HepG2 (cell line): ENCODE results near the gene GJD3. TPM values are rescaled to one million over a fixed set of nuclear protein-coding genes. Genes with fewer than 3 reads are reported as not detected.

Source experiments
- CEBPZ ChIP-seq: IDR thresholded peaks from 2 replicates; pipeline ENCODE4 v1.6.1; 2012; ENCODE audit warnings: low read length, improper control_type of control experiment
- ELK4 ChIP-seq: sonication (generic); formaldehyde crosslinking; IDR thresholded peaks from 2 replicates; pipeline ENCODE4 v1.9.0; 2021; ENCODE audit warnings: missing genetic modification reagents, borderline replicate concordance
- FIP1L1 ChIP-seq: fragments of 200-400 bp; formaldehyde crosslinking; IDR thresholded peaks from 2 replicates; pipeline ENCODE4 v1.6.1; 2018; ENCODE audit warnings: low read depth, mild to moderate bottlenecking, low read length, moderate library complexity, borderline replicate concordance; ENCODE audit not compliant: insufficient read depth
- GATAD1 ChIP-seq: IDR thresholded peaks from 2 replicates; pipeline ENCODE4 v1.6.1; 2016; ENCODE audit warnings: missing genetic modification reagents, missing compliant biosample characterization
- HOXA3 ChIP-seq: sonication (generic); formaldehyde crosslinking; IDR thresholded peaks from 2 replicates; pipeline ENCODE4 v1.5.0; 2020; ENCODE audit warnings: missing genetic modification reagents
- HOXA7 ChIP-seq: sonication (generic); formaldehyde crosslinking; IDR thresholded peaks from 2 replicates; pipeline ENCODE4 v1.8.1; 2022; ENCODE audit warnings: mild to moderate bottlenecking, missing genetic modification reagents, moderate library complexity
- HOXD1 ChIP-seq: sonication (generic); formaldehyde crosslinking; IDR thresholded peaks from 2 replicates; pipeline ENCODE4 v1.5.0; 2020; ENCODE audit warnings: missing genetic modification reagents
- IKZF4 ChIP-seq: sonication (generic); formaldehyde crosslinking; IDR thresholded peaks from 2 replicates; pipeline ENCODE4 v1.5.1; 2020; ENCODE audit warnings: borderline replicate concordance, mild to moderate bottlenecking, low read depth, missing genetic modification reagents; ENCODE audit errors: not compliant biosample characterization
- LCORL ChIP-seq, 2 experiments: fragments of 450-650 bp in 1 of 2; sonication (generic) in 1 of 2; formaldehyde crosslinking in 1 of 2; IDR thresholded peaks; 2 replicates each; pipeline versions ENCODE4 v1.5.0 to v1.6.1; 2017 to 2020; ENCODE audit warnings: antibody characterized with exemption in 1 of 2, missing genetic modification reagents in 1 of 2
- MIXL1 ChIP-seq: IDR thresholded peaks from 2 replicates; pipeline ENCODE4 v1.6.1; 2016
- POGK ChIP-seq: sonication (generic); formaldehyde crosslinking; conservative IDR thresholded peaks from 2 replicates; pipeline ENCODE4 v1.8.0; 2022; ENCODE audit warnings: mild to moderate bottlenecking, moderate library complexity, missing genetic modification reagents
- SAFB2 ChIP-seq: sonication (generic); formaldehyde crosslinking; IDR thresholded peaks from 2 replicates; pipeline ENCODE4 v1.5.1; 2020; ENCODE audit warnings: missing genetic modification reagents, low read depth, mild to moderate bottlenecking, borderline replicate concordance
- SMAD3 ChIP-seq: sonication (generic); formaldehyde crosslinking; IDR thresholded peaks from 2 replicates; pipeline ENCODE4 v1.4.0; 2020; ENCODE audit warnings: missing genetic modification reagents
- SMAD9 ChIP-seq: sonication (generic); formaldehyde crosslinking; IDR thresholded peaks from 2 replicates; pipeline ENCODE4 v1.5.1; 2020; ENCODE audit warnings: mild to moderate bottlenecking, missing genetic modification reagents
- THYN1 ChIP-seq: sonication (generic); formaldehyde crosslinking; IDR thresholded peaks from 2 replicates; pipeline ENCODE4 v1.8.1; 2023; ENCODE audit warnings: low read depth, mild to moderate bottlenecking, moderate library complexity, missing genetic modification reagents, borderline replicate concordance
- ZFP62 ChIP-seq: sonication (generic); formaldehyde crosslinking; IDR thresholded peaks from 2 replicates; pipeline ENCODE4 v1.4.0; 2020; ENCODE audit warnings: missing genetic modification reagents
- ZIK1 ChIP-seq: sonication (generic); formaldehyde crosslinking; IDR thresholded peaks from 2 replicates; pipeline ENCODE4 v1.5.0; 2020; ENCODE audit warnings: mild to moderate bottlenecking, low read depth, missing genetic modification reagents, borderline replicate concordance
- ZKSCAN8 ChIP-seq: IDR thresholded peaks from 2 replicates; pipeline ENCODE4 v1.6.1; 2016; ENCODE audit warnings: borderline replicate concordance, missing genetic modification reagents, missing compliant biosample characterization
- ZNF589 ChIP-seq: sonication (generic); formaldehyde crosslinking; conservative IDR thresholded peaks from 2 replicates; pipeline ENCODE4 v1.8.0; 2022; ENCODE audit warnings: mild to moderate bottlenecking, moderate library complexity, missing genetic modification reagents
- ZSCAN9 ChIP-seq: IDR thresholded peaks from 2 replicates; pipeline ENCODE4 v1.6.1; 2016; ENCODE audit warnings: borderline replicate concordance
- polyA plus RNA-seq, 8 experiments: library from polyadenylated mRNA; depleted of rRNA in 3 of 8; stranded (reverse) in 7 of 8; unstranded in 1 of 8; fragments of >200 nt; fragmentation: Illumina TruSeq in 4 of 8; extraction: Trizol in 4 of 8; gene quantifications; 2 replicates each; pipeline versions ENCODE4 v1.2.1 to v1.2.3, GENCODE V29; 2011 to 2016; ENCODE audit warnings: low read depth in 4 of 8, missing spikeins in 1 of 8, mixed read lengths in 1 of 8; ENCODE audit not compliant: insufficient read depth in 1 of 8
- total RNA-seq, 5 experiments: library from RNA; depleted of rRNA; stranded (reverse); fragments of >200 nt; fragmentation: Illumina TruSeq; extraction: Trizol; gene quantifications; 2 replicates each; pipeline ENCODE4 v1.2.3, GENCODE V29; 2016; ENCODE audit warnings: low read depth in 1 of 5
- TF ChIP-seq, protein P1 (sequence below): sonication (generic); formaldehyde crosslinking; conservative IDR thresholded peaks from 2 replicates; pipeline ENCODE4 v1.4.0; 2020; ENCODE audit warnings: missing genetic modification reagents

Gene GJD3
- total and polyA plus RNA-seq, 2 of the 13 experiments (the other 11 are each of a cell fraction or from before 2014, with no cell fraction given), result not detected

DNA sequence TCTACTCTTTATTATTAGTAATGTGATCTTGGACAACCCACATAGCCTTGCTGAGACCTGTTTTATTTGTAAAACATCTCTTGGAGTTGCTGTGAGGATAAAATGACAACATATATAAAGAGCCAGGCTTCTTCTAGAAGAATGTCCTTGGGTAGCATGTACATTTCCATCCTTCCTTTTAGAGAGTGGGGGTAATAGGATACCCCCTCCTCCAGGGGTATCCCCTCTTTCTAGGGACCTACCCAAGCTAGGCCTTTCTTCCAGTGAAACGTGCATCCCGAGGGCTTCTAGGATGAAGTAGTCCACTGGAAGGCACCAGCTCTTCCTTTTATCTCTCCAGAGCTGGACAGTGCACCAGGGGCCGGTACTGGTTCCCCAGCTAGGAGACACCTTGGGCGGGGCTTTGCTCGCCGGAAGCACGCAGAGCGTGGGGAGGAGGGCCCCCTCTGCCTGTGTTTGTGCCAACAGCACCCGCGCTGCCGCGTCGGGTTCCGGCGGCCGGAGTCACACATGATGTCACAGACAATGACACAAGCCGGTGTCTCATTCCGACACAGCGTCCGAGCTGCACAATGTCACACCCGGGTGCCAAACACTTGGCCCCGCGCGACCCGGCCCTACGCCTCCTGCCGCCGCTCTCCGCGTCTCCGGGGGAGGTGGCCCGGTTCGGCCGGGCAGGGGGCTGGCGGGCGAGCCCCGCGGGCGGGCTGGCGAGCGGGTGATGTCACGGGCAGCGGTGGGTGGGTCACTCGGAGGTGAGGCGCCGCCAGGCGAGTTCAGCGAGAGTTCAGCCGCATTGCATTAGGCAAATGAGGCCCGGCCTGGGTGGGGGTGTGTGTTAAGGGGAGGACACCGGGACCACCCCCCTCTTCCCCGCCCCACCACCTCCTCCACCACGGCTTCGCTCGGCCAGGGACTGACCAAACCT, 23.4 kb downstream of the GJD3 start (continued):
- TF ChIP-seq CEBPZ (no peak), ZSCAN9 (CRISPR knock-in tag) (no peak; the same call in 1 of the 2 replicates), ZKSCAN8 (CRISPR knock-in tag) (peak; percentile 65; the same call in 1 of the 2 replicates), POGK (CRISPR knock-in tag) (peak; percentile 76), MIXL1 (no peak), LCORL (IDR thresholded peaks at IDR 0.05) (no peak), LCORL (CRISPR knock-in tag; IDR thresholded peaks at IDR 0.05) (0 out of 2 replicates have a peak, but pooled peaks have one; percentile 59), HOXA7 (CRISPR knock-in tag) (no peak), SMAD3 (CRISPR knock-in tag) (peak; percentile 55; the same call in 1 of the 2 replicates), HOXD1 (CRISPR knock-in tag) (0 out of 2 replicates have a peak, but pooled peaks have one; percentile 34), FIP1L1 (no peak), ZIK1 (CRISPR knock-in tag) (no peak; the same call in 1 of the 2 replicates), GATAD1 (CRISPR knock-in tag) (peak; percentile 82), ZFP62 (no peak), HOXA3 (CRISPR knock-in tag) (peak; percentile 99), ZNF589 (CRISPR knock-in tag) (no peak), THYN1 (CRISPR knock-in tag) (no peak), ELK4 (CRISPR knock-in tag) (no peak), SMAD9 (CRISPR knock-in tag) (no peak), SAFB2 (CRISPR knock-in tag) (peak; percentile 76; the same call in 1 of the 2 replicates), IKZF4 (no peak)
- TF ChIP-seq, protein P1, sequence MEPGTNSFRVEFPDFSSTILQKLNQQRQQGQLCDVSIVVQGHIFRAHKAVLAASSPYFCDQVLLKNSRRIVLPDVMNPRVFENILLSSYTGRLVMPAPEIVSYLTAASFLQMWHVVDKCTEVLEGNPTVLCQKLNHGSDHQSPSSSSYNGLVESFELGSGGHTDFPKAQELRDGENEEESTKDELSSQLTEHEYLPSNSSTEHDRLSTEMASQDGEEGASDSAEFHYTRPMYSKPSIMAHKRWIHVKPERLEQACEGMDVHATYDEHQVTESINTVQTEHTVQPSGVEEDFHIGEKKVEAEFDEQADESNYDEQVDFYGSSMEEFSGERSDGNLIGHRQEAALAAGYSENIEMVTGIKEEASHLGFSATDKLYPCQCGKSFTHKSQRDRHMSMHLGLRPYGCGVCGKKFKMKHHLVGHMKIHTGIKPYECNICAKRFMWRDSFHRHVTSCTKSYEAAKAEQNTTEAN (CRISPR knock-in tag), result 0 out of 2 replicates have a peak, but pooled peaks have one; percentile 21
